HepG2 (cell line): ENCODE measurements around the gene WDR26. TPM values are rescaled to one million over a fixed set of nuclear protein-coding genes. Genes with fewer than 3 reads are reported as not detected.

Experiments
- ARID5B ChIP-seq: IDR thresholded peaks from 2 replicates; pipeline ENCODE4 v1.4.0; 2020; ENCODE audit warnings: mild to moderate bottlenecking, missing genetic modification reagents
- CSRNP1 ChIP-seq: sonication (generic); formaldehyde crosslinking; IDR thresholded peaks from 2 replicates; pipeline ENCODE4 v1.8.1; 2023; ENCODE audit warnings: mild to moderate bottlenecking, missing genetic modification reagents
- DMAP1 ChIP-seq: IDR thresholded peaks from 2 replicates; pipeline ENCODE4 v1.6.1; 2016
- DRAP1 ChIP-seq: IDR thresholded peaks from 2 replicates; pipeline ENCODE4 v1.6.1; 2016; ENCODE audit warnings: missing genetic modification reagents, missing compliant biosample characterization
- FOXP1 ChIP-seq, 2 experiments: fragments of 450-650 bp in 1 of 2; IDR thresholded peaks; 2 replicates each; pipeline ENCODE4 v1.6.1; 2017 to 2018; ENCODE audit warnings: antibody characterized with exemption in 1 of 2
- HIC2 ChIP-seq: sonication (generic); formaldehyde crosslinking; IDR thresholded peaks from 2 replicates; pipeline ENCODE4 v1.9.0; 2022; ENCODE audit warnings: low read depth, missing genetic modification reagents
- HOXA3 ChIP-seq: sonication (generic); formaldehyde crosslinking; IDR thresholded peaks from 2 replicates; pipeline ENCODE4 v1.5.0; 2020; ENCODE audit warnings: missing genetic modification reagents
- KAT8 ChIP-seq: IDR thresholded peaks from 2 replicates; pipeline ENCODE4 v1.6.1; 2016; ENCODE audit warnings: missing genetic modification reagents, missing compliant biosample characterization
- MYPOP ChIP-seq: sonication (generic); formaldehyde crosslinking; IDR thresholded peaks from 2 replicates; pipeline ENCODE4 v1.8.1; 2023; ENCODE audit warnings: mild to moderate bottlenecking, moderate library complexity, missing genetic modification reagents
- NFE2 ChIP-seq: sonication (generic); formaldehyde crosslinking; IDR thresholded peaks from 2 replicates; pipeline ENCODE4 v1.4.0; 2020; ENCODE audit warnings: missing genetic modification reagents
- ZBTB10 ChIP-seq: sonication (generic); formaldehyde crosslinking; IDR thresholded peaks from 2 replicates; pipeline ENCODE4 v1.4.0; 2020; ENCODE audit warnings: missing genetic modification reagents, borderline replicate concordance
- ZGPAT ChIP-seq: IDR thresholded peaks from 2 replicates; pipeline ENCODE4 v1.6.1; 2016; ENCODE audit warnings: mild to moderate bottlenecking
- ZNF143 ChIP-seq: sonication (generic); formaldehyde crosslinking; IDR thresholded peaks from 2 replicates; pipeline ENCODE4 v1.4.0; 2020; ENCODE audit warnings: missing genetic modification reagents
- ZNF431 ChIP-seq: sonication (generic); formaldehyde crosslinking; IDR thresholded peaks from 2 replicates; pipeline ENCODE4 v1.9.0; 2022; ENCODE audit warnings: missing genetic modification reagents, low read depth, mild to moderate bottlenecking, borderline replicate concordance
- ZNF644 ChIP-seq: IDR thresholded peaks from 2 replicates; pipeline ENCODE4 v1.6.1; 2016; ENCODE audit warnings: low read depth
- ZNF703 ChIP-seq: sonication (generic); formaldehyde crosslinking; IDR thresholded peaks from 2 replicates; pipeline ENCODE4 v1.5.1; 2020; ENCODE audit warnings: missing genetic modification reagents, mild to moderate bottlenecking, moderate library complexity, borderline replicate concordance
- polyA plus RNA-seq, 8 experiments: library from polyadenylated mRNA; depleted of rRNA in 3 of 8; stranded (reverse) in 7 of 8; unstranded in 1 of 8; fragments of >200 nt; fragmentation: Illumina TruSeq in 4 of 8; extraction: Trizol in 4 of 8; gene quantifications; 2 replicates each; pipeline versions ENCODE4 v1.2.1 to v1.2.3, GENCODE V29; 2011 to 2016; ENCODE audit warnings: low read depth in 4 of 8, missing spikeins in 1 of 8, mixed read lengths in 1 of 8; ENCODE audit not compliant: insufficient read depth in 1 of 8
- total RNA-seq, 5 experiments: library from RNA; depleted of rRNA; stranded (reverse); fragments of >200 nt; fragmentation: Illumina TruSeq; extraction: Trizol; gene quantifications; 2 replicates each; pipeline ENCODE4 v1.2.3, GENCODE V29; 2016; ENCODE audit warnings: low read depth in 1 of 5

Gene WDR26
- total and polyA plus RNA-seq, 2 of the 13 experiments (the other 11 are each of a cell fraction or from before 2014, with no cell fraction given): 13.2 to 23.7 TPM

GRCh38 chr1:224438989-224439388 is 4.4 kb upstream of the WDR26 start (continued):
- TF ChIP-seq ZNF703 (CRISPR knock-in tag) (no peak), FOXP1 (IDR thresholded peaks at IDR 0.05) (no peak), FOXP1 (CRISPR knock-in tag; IDR thresholded peaks at IDR 0.05) (peak; percentile 44; the same call in 1 of the 2 replicates), DRAP1 (CRISPR knock-in tag) (0 out of 2 replicates have a peak, but pooled peaks have one; percentile 13), CSRNP1 (no peak), ZNF143 (CRISPR knock-in tag) (no peak), ZGPAT (CRISPR knock-in tag) (0 out of 2 replicates have a peak, but pooled peaks have one; percentile 29), ZBTB10 (CRISPR knock-in tag) (no peak), ARID5B (peak; percentile 52; the same call in 1 of the 2 replicates), HOXA3 (CRISPR knock-in tag) (no peak; the same call in 1 of the 2 replicates), KAT8 (CRISPR knock-in tag) (0 out of 2 replicates have a peak, but pooled peaks have one; percentile 21), HIC2 (peak; percentile 88), ZNF644 (CRISPR knock-in tag) (no peak), MYPOP (CRISPR knock-in tag) (0 out of 2 replicates have a peak, but pooled peaks have one; percentile 37), DMAP1 (CRISPR knock-in tag) (0 out of 2 replicates have a peak, but pooled peaks have one; percentile 38), NFE2 (no peak), ZNF431 (no peak)
